GM21737 (cell line): ENCODE measurements around the gene FILIP1L.

ENCODE experiments used
- ATAC-seq: cut with Tn5 transposase; IDR thresholded peaks from one replicate; pipeline ENCODE4 v1.9.1; 2021; ENCODE audit warnings: mild to moderate bottlenecking, moderate library complexity; ENCODE audit not compliant: unreplicated experiment

The FILIP1L gene

DNA sequence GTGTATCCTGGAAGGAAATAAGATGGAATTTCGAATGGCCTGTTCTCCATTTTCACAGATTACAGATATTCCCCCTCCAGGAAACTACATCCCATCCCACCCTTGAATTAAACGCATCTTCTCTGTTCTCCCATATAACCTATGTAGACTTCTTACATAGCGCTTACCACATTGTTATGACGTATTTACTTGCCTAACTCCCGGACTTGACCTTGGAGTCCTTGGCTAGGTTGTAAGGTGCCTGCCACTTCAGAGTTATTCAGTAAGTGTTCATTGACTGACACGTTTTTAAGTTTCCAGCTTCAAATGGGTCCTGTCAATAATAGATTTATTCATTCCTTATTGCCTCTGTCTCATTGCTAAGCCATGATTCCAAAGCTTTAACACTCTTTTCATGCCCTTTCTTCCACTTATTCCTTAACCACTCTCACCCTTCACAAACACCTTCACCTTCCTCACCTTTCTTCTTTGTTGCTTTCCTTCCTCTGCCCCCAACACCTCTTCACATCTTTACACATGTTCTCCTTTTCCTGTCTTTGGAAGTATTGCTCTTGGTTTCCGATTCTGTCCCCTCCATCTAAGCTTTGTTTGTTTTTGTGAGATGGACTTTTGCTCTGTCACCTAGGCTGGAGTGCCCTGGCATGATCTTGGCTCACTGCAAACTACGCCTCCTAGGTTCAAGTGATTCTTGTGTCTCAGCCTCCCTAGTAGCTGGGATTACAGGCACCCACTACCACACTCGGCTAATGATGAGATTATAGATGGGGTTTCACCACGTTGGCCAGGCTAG, 158.3 kb downstream of the FILIP1L start:
- ATAC-seq, result no peak

DNA sequence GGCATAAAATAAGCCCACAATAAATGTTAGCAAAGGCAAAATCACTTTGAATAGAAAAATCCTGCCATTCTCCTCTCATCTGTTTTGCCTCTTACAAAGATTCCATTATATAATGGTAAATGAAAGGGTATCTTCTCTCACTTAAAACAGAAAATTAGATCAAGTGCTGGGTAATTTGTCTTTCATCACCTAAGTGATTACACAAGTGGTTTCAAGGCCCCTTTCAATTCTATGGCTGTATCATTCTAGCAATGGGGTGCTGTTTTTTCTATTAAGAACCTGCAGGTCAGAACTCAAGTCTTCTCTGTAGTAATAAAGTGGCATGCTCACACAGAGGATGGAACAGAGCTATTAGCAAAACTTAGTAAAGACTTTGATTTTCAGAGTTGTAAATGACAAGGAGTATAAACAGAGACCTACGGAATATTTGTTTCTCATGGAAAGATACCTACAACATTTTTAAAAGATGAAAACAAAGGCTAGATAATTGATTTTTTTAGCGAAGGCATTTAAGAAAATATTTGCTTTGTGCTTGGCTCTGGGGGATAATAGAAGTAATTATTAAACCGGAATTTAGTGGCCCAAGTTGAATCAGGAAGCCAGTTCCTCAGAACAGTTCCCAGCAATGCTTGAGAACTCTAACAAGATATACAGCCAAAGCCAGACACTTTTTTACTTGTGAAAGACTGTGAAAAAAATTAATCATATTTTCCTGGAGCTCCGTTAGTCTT, 159.2 kb downstream of the FILIP1L start:
- ATAC-seq, result no peak

DNA sequence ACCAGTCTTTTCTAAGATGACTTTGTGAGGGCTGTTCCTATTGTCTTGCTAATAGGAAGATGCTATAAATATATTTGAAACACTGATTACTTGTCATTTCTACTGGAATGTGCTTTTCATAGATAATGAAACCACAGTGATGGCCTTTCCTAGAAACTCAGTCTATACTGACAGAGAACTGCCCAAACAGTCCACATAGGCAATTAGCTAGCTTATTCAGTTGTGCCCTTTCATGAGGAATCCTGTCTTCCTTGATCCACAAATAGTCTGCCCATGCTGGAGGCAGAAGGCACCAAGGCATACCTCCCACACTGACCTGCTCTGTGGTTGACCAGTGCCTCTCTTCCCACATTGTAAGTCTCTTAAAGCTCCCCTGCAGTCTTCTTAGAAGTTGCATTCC, 160.7 kb downstream of the FILIP1L start:
- no peak for ATAC-seq

DNA sequence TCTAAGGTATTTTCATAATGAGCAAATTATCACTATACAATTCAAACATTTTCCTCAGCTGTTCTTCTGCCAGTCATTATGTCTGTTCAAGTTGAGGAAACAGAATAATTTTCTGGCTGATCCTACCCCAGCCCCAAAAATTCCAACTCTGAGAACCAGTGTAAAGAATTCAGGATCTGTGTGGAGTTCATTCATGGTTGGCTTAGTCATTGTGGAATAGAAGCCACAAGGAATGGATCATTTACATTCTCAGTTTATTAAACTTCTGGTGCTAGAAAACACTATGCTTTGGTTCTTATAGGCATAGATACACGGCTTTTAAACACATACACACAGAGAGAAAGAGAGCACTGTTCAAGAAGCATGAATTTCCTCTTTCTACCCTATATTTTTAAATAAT, 162.0 kb downstream of the FILIP1L start:
- no peak for ATAC-seq

DNA sequence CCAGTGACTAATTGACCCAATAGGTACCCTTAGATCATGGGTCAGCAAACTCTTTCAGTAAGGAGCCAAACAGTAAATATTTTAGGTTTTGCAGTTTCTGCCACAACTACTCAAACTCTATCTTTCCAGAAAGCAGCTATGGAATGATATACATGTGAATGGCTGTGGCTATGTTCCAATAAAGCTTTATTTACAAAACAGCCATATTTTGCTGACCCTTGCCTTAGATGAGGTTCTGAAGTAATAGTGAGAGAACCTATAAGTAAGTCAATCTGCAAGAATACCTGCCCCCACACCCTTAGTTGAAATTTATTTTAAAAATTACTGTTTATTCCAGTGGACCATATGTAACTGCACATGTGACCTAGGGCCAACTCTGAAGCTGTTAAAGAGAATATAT, 162.6 kb downstream of the FILIP1L start:
- no peak for ATAC-seq

DNA sequence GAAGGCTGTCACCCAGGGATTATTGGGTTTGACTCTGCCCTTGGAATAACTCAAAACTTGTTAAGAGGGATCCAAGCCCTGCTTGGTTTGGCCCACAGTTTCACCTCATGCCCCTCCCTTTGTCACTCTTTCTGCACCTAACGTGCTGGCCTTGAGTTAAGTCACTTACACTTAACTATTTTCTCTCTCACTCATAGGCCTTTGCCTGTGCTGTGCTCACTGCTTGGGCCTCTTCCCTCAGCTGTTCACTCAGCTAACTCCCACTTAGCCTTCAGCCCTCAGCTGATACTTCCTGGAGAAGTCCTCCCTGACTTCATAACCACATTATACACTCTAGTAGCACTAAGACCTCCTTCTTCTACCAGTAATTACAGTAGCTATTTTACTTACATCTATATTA, 163.4 kb downstream of the FILIP1L start:
- ATAC-seq, result no peak

DNA sequence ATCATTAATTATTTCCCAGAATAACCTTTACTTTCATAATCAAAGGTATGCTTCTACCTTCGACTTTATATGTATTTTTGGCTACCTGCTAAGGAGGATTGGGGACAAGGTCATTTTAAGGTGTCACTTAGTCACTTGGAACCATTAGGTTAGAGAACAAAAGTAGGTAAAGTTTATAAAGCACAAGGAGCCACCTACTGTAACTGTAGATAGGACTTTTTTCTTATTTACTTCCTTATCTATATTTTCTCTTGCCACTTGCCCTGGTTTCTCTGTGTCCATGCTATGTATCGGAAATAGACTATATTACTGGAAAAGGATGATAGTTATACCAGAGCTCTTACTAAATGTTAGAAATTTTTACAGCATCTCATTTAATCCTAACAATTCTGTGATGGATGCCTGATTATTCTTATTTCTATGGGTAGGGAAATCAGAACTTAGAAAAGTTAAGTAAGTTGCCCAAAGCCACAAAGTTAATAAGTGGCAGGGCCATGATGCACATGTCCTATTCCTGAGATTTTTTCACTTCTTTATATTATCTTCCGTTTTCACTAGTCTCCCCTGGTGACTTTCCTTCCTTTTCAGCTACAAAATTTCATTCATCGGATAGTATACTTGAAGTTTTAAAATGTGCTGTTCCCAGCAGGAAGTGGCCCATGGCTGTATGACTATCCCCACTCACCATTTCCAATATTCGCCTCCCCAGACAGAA, 164.2 kb downstream of the FILIP1L start:
- no peak for ATAC-seq

DNA sequence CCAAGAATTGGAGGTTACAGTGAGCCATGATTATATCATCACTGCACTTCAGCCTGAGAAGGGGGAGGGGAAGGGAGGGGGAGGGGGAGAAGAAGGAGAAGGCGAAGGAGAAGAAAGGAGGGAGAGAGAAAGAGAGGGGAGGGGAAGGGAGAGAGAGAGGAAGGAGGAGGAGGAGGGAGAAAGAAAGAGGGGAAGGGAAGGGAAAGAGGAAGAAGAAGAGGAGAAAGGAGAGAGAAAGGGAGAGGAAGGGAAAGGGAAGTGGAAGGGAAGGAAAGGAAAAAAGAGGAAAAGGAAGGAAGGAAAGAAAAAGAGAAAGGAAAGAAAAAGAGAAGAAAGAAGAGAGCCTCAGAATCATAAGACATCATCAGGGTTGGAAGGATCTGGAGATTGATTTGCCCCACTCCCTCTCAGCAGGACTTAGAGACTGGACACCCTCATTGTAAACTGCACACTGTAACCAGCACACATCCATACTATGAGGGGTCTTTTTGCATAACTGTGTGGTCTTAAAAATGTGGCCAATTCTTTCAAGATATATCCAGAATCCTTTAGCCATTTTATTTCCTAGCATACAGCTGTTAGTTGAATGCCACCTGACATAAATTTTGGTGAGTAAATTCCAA, 165.7 kb downstream of the FILIP1L start:
- ATAC-seq, result no peak

DNA sequence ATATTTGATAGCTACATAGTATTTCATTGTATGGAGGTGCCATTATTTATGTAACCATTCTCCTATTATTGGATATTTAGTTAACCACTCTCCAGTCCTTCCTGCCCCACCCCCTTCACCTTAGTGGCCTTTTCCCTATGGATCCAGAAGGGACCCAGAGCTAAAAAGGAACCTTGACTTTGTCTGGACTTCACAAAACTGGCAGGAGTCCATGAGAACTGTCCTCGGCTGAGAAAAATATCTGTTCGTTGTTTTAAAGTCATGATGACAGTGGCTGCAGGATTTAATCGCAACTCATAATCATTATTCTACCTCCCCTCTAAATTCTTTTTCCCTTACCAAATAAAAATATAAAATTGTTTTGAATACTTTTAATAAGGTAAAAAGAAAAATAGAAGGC, 166.9 kb downstream of the FILIP1L start:
- ATAC-seq, result no peak

DNA sequence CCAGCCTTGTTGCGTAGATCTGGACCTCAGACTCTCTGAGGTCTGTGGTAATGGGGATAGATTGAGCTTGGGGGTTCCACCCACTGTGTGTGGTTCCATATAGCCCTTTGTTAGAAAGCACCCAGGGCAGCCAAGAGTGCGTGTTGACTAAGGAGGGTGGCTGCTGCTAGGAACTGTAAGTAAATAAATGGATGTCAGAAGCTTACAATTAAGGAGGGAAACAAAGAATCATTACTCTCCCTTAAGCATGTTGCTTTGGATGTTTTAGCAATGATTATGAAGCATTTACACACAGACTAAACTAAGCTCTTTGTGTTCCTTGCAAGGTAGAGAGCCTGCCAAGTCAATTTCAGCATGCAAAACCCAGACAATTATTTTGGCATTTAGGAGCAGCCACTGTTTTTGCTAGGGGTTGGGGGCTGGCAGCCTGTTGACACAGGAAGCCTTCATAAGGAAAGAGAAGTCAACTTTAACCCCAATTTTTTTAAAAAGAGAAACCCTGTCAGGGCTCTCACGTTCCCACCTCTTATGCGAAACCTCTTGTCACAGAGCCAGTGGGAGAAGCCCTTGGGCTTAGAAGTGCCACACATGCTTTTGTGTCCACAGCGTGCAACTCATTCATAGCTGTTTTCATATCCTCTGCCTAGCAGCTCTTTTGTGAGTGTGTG, 168.8 kb downstream of the FILIP1L start:
- ATAC-seq, result no peak

DNA sequence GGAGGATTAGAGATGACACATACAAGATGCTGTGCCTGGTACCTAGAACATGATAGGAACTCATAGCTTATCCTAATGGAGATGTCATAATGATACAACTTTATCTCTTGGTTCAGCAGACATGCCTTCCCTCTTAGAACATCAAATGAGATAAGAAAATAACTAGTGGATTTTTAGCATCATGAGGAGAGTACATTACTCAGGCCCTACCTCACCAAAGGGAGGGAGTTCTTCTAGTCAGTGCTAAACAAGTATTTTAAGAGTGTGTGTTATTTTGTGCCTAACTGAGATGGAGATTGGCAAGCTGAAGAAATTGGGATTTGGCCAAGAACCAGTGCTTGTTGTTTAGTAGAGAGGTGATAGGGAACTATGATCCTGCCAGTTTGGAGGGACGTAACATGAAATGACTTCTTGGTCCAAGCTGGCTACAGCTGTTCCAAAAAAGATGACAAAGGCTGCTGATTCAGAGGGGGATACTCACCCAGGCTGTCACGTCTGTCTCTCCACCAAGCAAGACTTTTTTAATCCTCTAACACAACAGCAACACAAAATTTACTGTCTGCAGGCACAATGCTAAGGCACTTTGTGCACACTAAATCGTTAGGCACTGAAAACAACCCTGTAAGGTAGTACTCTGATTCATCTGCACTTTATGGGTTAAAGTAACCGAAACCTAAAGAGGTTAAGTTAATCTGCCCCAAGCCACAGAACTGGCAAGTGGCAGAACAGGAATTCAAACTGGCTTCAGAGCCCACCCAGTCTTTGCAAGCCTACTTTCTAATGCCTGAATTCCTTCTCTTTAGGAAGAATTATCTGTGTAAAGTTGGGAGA, 170.2 kb downstream of the FILIP1L start:
- ATAC-seq, result no peak

DNA sequence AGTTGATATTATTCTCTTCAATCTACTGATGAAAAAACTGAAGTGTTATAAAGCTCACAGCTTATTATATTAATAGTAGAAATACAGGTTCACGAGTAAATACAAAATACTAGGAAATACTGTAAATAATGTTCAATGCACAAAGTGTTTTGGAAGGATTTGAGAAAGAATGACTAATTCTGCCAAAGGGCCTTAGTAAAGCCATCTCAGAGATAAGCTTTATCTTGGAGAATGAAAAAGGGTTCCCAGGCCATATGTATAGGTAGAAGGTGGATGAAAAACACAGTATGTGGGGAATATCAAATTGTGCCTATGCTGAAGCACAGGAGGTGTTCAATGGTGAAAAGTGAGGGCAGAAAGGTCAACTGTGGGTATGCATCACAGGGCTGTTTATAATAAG, 173.1 kb downstream of the FILIP1L start:
- ATAC-seq, result no peak

DNA sequence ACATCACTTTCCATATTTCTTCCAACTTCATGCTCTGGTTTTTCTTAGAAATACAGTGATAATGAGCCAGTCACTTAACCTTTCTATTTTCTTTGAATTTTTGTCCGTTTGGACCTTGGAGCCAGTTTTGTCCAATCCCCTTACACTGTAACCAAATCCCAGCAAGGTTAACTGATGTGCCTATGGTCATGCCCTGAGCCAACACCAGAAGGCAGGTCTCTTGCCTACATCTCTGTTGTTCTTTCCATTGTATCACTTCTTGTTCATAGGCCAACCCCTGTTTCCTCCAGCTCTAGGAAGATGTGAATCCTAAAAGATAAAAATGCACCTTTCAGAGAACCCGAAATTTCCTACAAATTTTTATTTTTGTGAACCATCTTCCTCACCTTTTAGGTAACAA, 174.0 kb downstream of the FILIP1L start:
- ATAC-seq, result no peak

DNA sequence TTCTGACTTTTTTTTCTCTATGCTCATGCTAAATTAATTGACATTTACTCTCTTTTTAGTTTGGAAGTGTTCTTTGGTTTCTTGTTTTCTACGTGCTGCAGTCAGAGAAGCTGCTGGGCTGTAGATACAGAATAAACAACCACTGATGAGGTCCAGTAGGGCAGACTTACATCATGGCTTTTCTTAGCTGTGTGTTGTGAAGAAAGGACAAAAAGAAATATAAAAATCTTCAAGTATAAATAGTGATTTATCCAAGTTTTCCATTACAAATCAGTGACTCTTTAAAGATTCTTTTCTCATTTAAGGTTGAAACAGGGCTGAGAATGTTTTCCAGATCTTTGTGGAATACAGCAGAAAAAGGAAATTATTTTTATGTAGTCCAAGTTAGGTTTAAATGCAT, 174.4 kb downstream of the FILIP1L start:
- no peak for ATAC-seq

DNA sequence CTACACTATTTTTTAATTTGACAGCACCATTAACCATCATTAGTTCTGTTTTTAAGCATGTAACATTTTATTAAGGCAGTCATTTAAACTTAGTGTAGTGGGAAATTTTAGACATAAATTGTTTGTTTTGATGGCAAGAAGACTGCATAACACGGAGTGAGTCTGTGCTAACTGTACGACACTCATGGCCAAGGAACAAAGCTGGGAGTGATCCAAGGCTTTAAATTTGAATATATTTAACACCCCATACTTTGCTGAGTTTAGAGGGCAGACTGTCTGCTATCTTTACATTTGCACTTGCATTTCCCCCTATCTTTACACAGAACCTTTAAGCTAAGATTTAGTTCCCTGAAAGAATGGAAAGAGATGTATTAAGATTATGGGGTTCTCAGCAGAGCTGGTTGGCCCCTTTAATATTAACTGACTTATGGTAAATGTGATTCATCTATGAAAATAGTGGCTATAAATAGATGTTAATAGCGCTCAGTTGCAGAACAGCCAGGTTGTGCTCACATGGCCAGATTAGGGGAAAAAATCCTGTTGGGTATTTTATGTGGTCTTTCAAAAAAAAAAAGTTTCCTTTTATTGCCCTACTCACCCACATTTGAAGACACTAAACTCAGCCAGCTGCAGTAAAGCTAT, 175.9 kb downstream of the FILIP1L start:
- ATAC-seq, result no peak

DNA sequence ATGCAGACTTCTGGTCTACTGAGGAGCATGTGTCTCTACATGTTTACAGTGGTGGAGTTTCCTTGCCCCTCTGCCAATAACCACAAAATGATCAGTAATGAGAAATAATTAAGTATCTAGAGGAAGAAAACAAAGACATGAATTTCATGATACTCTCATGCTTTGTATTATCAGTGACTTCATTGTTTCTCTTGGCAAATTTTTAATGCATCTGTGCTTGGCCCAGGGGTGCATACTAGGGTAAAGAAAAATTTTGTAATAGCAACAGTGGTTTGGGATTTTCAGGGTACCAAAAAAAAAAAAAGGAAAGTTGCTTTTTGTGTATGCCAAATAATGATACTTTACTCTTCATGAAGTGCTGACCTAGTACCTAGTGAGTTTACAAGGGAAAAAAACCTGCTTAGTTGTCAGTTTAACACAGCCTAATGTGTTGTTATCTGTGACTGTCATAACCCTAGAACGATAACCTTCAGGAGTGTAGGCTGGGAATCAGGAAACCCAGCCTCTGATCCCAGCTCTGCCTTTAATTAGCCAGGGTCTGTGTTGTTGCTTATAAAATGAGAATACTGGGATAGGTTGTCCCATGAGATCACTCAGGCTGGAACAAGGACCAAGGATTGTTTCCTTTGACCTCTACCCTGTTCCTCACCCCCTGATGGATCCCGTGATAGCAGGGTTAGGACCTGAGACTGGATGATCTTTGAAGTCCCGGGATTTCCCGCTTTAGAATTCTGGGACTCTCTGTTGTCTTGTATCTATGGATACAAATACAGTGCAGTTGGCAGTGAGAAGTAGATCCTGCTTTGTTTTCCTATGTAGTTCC, 179.1 kb downstream of the FILIP1L start:
- no peak for ATAC-seq

DNA sequence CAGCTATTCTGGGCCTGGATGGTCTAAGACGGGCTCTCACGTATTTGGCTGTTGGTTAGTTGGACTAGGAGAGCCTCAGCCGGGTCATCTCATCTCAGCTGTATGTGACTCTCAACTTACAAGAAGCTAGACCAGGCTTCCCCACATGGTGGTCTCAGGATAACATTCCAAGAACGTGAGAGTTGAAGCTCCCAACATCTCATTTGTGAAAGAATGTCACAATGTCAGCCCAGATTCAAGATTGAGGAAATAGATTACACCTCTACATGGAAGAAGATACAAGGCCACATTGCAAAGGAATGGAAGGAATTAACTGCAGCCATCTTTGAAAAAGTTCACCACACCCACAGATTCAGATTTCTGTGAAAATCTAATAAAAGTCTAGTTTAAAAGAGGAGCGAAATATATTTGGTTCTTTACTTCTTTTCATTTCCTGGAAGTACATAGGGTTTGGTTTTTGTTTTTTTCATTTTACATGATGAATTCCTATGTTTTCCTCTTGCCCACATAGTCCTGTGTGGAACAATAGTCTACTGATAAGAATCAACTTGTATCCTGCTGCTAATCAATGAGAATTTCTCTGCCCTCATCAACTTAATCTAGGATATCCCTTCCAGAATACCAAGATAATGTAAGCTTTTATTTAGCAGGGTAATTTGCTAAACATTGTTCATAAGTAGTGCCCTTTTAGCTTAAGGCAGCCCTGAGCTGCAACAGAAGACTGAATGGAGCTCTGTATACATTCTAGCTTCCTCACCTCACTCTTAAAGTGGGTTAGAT, 180.1 kb downstream of the FILIP1L start:
- ATAC-seq, result no peak

DNA sequence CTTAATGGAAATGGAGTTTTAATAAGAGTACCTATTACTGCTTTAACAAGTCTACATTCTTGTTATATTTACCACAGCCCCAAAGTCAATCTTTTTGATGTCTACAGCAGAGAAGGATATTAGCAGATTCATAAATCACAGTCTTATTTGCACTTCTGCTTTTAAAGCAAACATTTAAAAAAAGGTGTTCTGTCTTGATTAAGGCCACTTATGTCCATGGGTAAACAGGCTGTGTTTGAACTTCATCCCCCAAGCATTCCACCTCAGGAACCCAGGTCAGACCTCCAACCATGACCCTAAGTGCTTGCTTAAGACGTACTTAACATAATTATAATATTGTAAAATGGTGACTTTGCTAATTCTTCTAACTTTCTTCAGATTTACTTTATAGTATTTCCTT, 183.2 kb downstream of the FILIP1L start:
- no peak for ATAC-seq
